GM23338 (cell line): ENCODE measurements around the gene PIK3IP1.

Source experiments
- CREB1 ChIP-seq: fragments of 250-450 bp; sonication (Bioruptor Pico); IDR thresholded peaks from 2 replicates; pipeline ENCODE4 v1.5.0; 2020; ENCODE audit warnings: low read depth, mild to moderate bottlenecking, moderate library complexity
- CTCF ChIP-seq, 2 experiments: fragments of 200-600 bp in 1 of 2; sonication (generic) in 1 of 2; conservative IDR thresholded peaks; 2 replicates each; pipeline versions ENCODE4 v1.5.1 to v1.6.1; 2016 to 2017; ENCODE audit warnings: antibody characterized with exemption in 2 of 2, low read depth in 2 of 2, mild to moderate bottlenecking in 2 of 2, moderate library complexity in 1 of 2
- ETS1 ChIP-seq: IDR thresholded peaks from 2 replicates; pipeline ENCODE4 v1.6.1; 2016; ENCODE audit warnings: antibody characterized with exemption
- EZH2 ChIP-seq: fragments of 200-600 bp; sonication (generic); IDR thresholded peaks from one replicate; pipeline ENCODE4 v1.8.0; 2017; ENCODE audit warnings: antibody characterized with exemption, mild to moderate bottlenecking, low read depth; ENCODE audit not compliant: unreplicated experiment
- POLR2AphosphoS5 ChIP-seq: IDR thresholded peaks from 2 replicates; pipeline ENCODE4 v1.6.1; 2016; ENCODE audit warnings: antibody characterized with exemption, low read depth
- ZNF114 ChIP-seq: fragments of 250-450 bp; sonication (Bioruptor Pico); IDR thresholded peaks from 2 replicates; pipeline ENCODE4 v1.5.0; 2020; ENCODE audit warnings: mild to moderate bottlenecking, moderate library complexity
- TF ChIP-seq, protein P1 (sequence below): IDR thresholded peaks from one replicate; pipeline ENCODE4 v1.6.1; 2018; ENCODE audit warnings: antibody characterized with exemption; ENCODE audit not compliant: unreplicated experiment

- TF ChIP-seq CTCF (conservative IDR thresholded peaks at IDR 0.05; ENCODE audit: low read depth in 2 of 2) (no peak), EZH2 (no peak), ETS1 (no peak), POLR2AphosphoS5 (no peak), CREB1 (CRISPR knock-in tag) (no peak), ZNF114 (CRISPR knock-in tag) (no peak)
- TF ChIP-seq, protein P1, sequence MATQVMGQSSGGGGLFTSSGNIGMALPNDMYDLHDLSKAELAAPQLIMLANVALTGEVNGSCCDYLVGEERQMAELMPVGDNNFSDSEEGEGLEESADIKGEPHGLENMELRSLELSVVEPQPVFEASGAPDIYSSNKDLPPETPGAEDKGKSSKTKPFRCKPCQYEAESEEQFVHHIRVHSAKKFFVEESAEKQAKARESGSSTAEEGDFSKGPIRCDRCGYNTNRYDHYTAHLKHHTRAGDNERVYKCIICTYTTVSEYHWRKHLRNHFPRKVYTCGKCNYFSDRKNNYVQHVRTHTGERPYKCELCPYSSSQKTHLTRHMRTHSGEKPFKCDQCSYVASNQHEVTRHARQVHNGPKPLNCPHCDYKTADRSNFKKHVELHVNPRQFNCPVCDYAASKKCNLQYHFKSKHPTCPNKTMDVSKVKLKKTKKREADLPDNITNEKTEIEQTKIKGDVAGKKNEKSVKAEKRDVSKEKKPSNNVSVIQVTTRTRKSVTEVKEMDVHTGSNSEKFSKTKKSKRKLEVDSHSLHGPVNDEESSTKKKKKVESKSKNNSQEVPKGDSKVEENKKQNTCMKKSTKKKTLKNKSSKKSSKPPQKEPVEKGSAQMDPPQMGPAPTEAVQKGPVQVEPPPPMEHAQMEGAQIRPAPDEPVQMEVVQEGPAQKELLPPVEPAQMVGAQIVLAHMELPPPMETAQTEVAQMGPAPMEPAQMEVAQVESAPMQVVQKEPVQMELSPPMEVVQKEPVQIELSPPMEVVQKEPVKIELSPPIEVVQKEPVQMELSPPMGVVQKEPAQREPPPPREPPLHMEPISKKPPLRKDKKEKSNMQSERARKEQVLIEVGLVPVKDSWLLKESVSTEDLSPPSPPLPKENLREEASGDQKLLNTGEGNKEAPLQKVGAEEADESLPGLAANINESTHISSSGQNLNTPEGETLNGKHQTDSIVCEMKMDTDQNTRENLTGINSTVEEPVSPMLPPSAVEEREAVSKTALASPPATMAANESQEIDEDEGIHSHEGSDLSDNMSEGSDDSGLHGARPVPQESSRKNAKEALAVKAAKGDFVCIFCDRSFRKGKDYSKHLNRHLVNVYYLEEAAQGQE, result no peak
Observed at GRCh38 chr22:31275576-31275975, 16.7 kb downstream of the PIK3IP1 start.
